ES-I3 (cell line): ENCODE results near the gene FAF2.

Source experiments
- H3K36me3 ChIP-seq: 2 replicates; pipeline ENCODE4 v1.6.1; 2013; ENCODE audit warnings: mild to moderate bottlenecking, low read length, control low read depth, moderate library complexity; ENCODE audit not compliant: insufficient read depth
- H3K4me1 ChIP-seq: 2 replicates; pipeline ENCODE4 v1.6.1; 2013; ENCODE audit warnings: mild to moderate bottlenecking, control low read depth, low read length; ENCODE audit not compliant: insufficient read depth
- H3K9ac ChIP-seq: 2 replicates; pipeline ENCODE4 v1.6.1; 2013; ENCODE audit warnings: low read depth, mild to moderate bottlenecking, low read length, moderate library complexity
- H3K9me3 ChIP-seq: 2 replicates; pipeline ENCODE4 v1.6.1; 2013; ENCODE audit warnings: mild to moderate bottlenecking, low read length, moderate library complexity; ENCODE audit not compliant: control insufficient read depth, insufficient read depth

Gene FAF2

GRCh38 chr5:176538989-176539384, 90.8 kb downstream of the FAF2 start:
- H3K9ac ChIP-seq = no peak overlapping the region
- H3K36me3 ChIP-seq = no peaks in the 10 kb centered on the region
- H3K4me1 ChIP-seq = peaks cover 40% of the 10 kb centered on the region

GRCh38 chr5:176540476-176540899, 92.3 kb downstream of the FAF2 start:
- no peaks in the 10 kb centered on the region for H3K9me3 ChIP-seq
- H3K36me3 ChIP-seq = no peaks in the 10 kb centered on the region
- H3K9ac ChIP-seq = no peak overlapping the region; the same call in 1 of the 2 replicates
- H3K4me1 ChIP-seq = peaks cover 30% of the 10 kb centered on the region

More at GRCh38 chr5:176538989-176539384, 90.8 kb downstream of the FAF2 start:
- no peaks in the 10 kb centered on the region for H3K9me3 ChIP-seq

GRCh38 chr5:176540956-176541337, 92.8 kb downstream of the FAF2 start:
- Histone ChIP-seq H3K36me3 (no peaks in the 10 kb centered on the region), H3K9me3 (no peaks in the 10 kb centered on the region), H3K4me1 (peaks cover 29% of the 10 kb centered on the region), H3K9ac (peak overlapping the region; percentile 34)

GRCh38 chr5:176541338-176542134, 93.4 kb downstream of the FAF2 start:
- H3K9me3 ChIP-seq = no peaks in the 10 kb centered on the region
- H3K9ac ChIP-seq = peak overlapping the region; percentile 85
- no peaks in the 10 kb centered on the region for H3K36me3 ChIP-seq
- H3K4me1 ChIP-seq = peaks cover 29% of the 10 kb centered on the region

GRCh38 chr5:176542135-176542595, 94.0 kb downstream of the FAF2 start:
- no peaks in the 10 kb centered on the region for H3K9me3 ChIP-seq
- H3K4me1 ChIP-seq = peaks cover 29% of the 10 kb centered on the region
- H3K9ac ChIP-seq = peak overlapping the region; percentile 85
- no peaks in the 10 kb centered on the region for H3K36me3 ChIP-seq

GRCh38 chr5:176542596-176543427, 94.6 kb downstream of the FAF2 start:
- Histone ChIP-seq H3K9ac (peak overlapping the region; percentile 85), H3K36me3 (no peaks in the 10 kb centered on the region), H3K4me1 (peaks cover 29% of the 10 kb centered on the region), H3K9me3 (no peaks in the 10 kb centered on the region)

DNA sequence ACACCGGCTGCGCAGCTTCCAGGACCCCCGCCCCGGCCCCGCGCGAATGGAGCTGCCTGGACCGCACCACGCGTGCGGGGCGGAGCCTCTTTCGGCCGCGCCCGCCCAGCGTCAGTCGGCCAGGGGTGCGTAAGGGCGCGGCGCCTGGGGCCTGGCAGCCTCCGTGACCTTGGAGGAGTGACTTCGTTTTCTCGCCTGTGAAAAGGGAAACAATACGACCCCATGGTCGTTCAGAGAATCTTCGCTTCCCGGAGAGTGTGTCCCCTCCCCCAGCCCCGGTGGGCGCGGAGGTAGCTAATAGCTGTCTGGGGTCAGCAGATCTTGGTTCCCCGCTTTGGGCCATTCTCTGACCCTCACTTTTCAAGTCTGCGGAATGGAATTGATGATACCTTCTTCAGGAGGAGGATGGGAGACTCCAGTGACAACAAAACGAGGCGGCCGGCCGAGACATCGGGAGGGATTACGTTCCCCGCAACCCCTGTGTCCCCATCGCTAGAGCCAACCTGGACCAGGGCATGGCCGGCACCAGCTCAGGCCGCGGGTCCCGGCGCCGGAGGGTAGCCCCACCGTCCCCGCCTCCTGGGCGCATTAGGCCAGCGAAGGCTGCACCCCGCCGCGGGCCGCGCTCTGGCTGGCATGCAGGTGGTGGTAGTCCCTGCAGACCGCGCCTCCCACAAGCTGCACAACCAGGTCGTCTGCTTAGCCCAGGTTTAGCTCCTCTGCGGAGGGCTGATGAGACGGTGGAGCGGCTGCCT, 95.4 kb downstream of the FAF2 start:
- H3K36me3 ChIP-seq = no peaks in the 10 kb centered on the region
- H3K9me3 ChIP-seq = no peaks in the 10 kb centered on the region
- H3K4me1 ChIP-seq = peaks cover 28% of the 10 kb centered on the region
- H3K9ac ChIP-seq = peak overlapping the region; percentile 85

DNA sequence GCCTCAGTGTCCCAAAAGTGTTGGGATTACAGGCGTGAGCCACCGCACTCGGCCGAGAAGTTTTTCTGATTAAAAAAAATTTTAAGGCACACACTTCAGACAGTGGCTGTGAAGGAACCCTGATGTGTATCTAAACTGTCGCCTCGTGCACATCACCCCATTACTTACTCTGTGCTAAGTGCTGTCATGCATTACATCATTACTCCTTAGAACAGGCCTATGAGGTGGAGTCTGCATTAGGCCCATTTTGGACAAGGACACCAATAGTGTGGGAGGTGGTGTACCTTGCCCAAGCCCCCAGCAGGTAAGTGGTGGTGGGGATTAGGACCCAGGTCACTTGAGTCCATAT, 97.2 kb downstream of the FAF2 start:
- H3K4me1 ChIP-seq = peaks cover 16% of the 10 kb centered on the region
- no peak overlapping the region for H3K9ac ChIP-seq
- no peaks in the 10 kb centered on the region for H3K9me3 ChIP-seq
- no peaks in the 10 kb centered on the region for H3K36me3 ChIP-seq

DNA sequence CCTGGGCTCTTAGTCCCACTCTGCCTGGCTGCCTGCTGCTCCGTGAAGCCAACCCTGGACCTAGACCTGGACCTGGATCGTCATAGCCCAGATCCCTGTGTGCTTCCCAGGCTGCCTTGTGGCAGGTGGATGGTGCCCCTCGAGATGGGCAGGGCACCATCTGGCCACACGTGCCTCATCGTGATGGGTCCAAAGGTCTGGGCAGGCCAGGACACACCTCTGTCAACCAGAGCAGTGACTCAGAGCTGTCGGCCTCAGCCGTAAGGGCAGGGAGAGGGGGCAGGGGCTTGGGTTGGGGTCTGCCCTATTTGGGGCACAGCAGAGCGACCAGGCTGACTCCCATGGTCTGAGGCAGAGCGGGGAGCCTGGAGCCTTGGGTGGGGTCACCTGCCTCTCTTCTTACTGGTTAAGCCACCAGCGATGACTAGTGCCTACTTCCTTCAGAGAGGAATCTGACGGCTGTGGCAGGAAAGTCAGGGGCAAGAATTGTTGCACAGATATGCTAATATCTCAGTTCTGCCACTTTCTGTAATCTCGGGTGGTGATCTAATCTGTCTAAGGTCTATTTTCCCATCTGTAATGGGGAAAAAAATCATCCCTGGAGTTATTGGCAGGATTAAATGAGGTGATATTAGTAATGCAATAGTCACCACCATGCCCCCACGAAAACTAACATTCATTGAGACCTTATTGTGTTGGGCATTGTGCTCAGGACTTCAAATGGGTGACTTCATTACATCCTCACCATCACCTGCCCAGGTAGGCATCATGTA, 97.7 kb downstream of the FAF2 start:
- Histone ChIP-seq H3K4me1 (peaks cover 11% of the 10 kb centered on the region), H3K9me3 (no peaks in the 10 kb centered on the region), H3K9ac (no peak overlapping the region), H3K36me3 (no peaks in the 10 kb centered on the region)

GRCh38 chr5:176547802-176548201, 99.6 kb downstream of the FAF2 start:
- Histone ChIP-seq H3K36me3 (no peaks in the 10 kb centered on the region), H3K9ac (no peak overlapping the region), H3K9me3 (no peaks in the 10 kb centered on the region), H3K4me1 (no peaks in the 10 kb centered on the region; the same call in 1 of the 2 replicates)

GRCh38 chr5:176548967-176549444, 100.8 kb downstream of the FAF2 start, which contains the start of gene CDHR2:
CDHR2 (plus strand) TSS chr5:176549342; CDS start chr5:176565353, 16,011 bp downstream.
- Histone ChIP-seq H3K9me3 (no peaks in the 10 kb centered on the region), H3K9ac (no peak within 1 kb of the TSS), H3K36me3 (no peaks in the 10 kb centered on the region), H3K4me1 (peaks cover 9% of the 10 kb centered on the region)

DNA sequence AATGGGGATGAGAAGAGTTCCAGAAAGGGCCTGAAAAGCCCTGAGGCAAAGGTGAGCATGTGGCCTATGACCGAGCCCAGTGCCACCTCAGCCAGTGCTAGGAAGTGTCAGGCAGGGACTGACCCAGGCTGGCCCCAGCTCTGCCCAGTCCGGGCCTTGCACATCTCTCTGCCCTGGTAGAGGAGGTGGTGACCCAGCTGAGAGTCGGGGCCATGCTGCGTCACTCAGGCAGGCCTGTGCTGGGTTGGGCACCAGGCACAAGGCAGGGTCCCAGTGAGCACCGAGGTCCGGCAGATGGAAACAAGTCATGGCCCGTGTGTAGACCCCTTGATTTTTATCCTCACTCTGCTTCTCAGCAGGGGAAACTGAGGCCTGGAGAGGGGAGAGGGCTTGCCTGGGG, 101.7 kb downstream of the FAF2 start:
- no peak overlapping the region for H3K9ac ChIP-seq
- peaks cover 12% of the 10 kb centered on the region for H3K4me1 ChIP-seq
- H3K36me3 ChIP-seq = no peaks in the 10 kb centered on the region
- H3K9me3 ChIP-seq = no peaks in the 10 kb centered on the region

DNA sequence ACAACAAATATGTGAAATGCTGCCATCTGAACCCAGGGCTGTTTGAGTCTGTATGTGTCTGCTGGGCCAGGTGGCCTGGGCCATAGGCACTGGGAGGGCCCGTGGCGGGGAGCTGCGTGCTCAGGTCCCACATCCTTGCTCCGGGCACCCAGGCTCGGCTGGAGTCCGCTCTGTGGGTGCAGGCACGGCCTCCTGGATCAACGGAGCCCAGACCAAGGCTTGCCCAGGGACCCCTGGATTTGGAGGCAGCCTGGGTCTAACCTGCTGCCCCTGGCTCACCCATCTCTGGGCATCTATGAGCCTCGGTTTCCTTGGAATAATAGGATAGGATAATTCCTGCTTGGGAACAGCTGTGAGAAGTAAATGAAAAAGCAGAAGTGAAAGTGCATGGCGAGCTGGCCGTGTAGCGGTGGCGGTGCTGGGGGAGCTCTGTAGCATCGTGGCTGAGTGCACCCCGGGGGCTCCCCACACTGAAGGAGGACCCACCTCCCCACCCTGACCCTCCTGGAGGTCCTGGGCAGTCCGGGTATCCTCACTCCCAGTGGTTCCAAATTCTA, 102.2 kb downstream of the FAF2 start:
- Histone ChIP-seq H3K9ac (no peak overlapping the region), H3K36me3 (no peaks in the 10 kb centered on the region), H3K9me3 (no peaks in the 10 kb centered on the region), H3K4me1 (peaks cover 12% of the 10 kb centered on the region)
